ENCODE results near the gene CLEC6A. TPM values are rescaled to one million over a fixed set of nuclear protein-coding genes. Genes with fewer than 3 reads are reported as not detected.
"Not testable (repeated sequence)": the region's sequence is repeated elsewhere in the genome, so short reads cannot be mapped to it uniquely, and the experiment has no call there.

The CLEC6A gene
- 0.01 TPM for polyA plus RNA-seq (2013, experiment 1 of 2)
- not detected for polyA plus RNA-seq (2013, experiment 2 of 2)

GRCh38 chr12:8455727-8456360, at the start of gene CLEC6A:
CLEC6A (plus strand) TSS chr12:8455962; CDS start chr12:8456112, 150 bp downstream.
- WGBS, 2 donors (ENCODE audit: extremely low coverage in 2 of 2, insufficient read length in 2 of 2, insufficient replicate concordance in 1 of 2), result no CpG with 5 or more reads among the region's 2 CpGs
- Histone ChIP-seq H2BK5ac (ENCODE audit: low read length) (no peak within 1 kb of the TSS), H4K8ac (ENCODE audit: low read depth, low read length) (no peak within 1 kb of the TSS), H4K91ac (ENCODE audit: low read depth, low read length, poor library complexity) (no peak within 1 kb of the TSS), H3K4ac (ENCODE audit: low read length) (no peak within 1 kb of the TSS), H2AFZ (ENCODE audit: low read length) (no peak within 1 kb of the TSS), H3K9ac (ENCODE audit: low read depth, low read length, poor library complexity) (no peak within 1 kb of the TSS), H3K18ac (ENCODE audit: low read length) (no peak within 1 kb of the TSS), H3K4me2 (ENCODE audit: insufficient read depth, low read length, poor library complexity, severe bottlenecking) (no peak within 1 kb of the TSS), H2AK5ac (ENCODE audit: low read depth, low read length) (no peak within 1 kb of the TSS), H3K14ac (ENCODE audit: low read length) (no peak within 1 kb of the TSS), H3K27ac (replicated peaks; ENCODE audit: low read length) (no peak within 1 kb of the TSS), H2BK15ac (ENCODE audit: low read length) (no peak within 1 kb of the TSS), H2BK120ac (ENCODE audit: low read depth, low read length) (no peak within 1 kb of the TSS), H3K9me3 (replicated peaks in 1 of 2; ENCODE audit: control insufficient read depth in 2 of 2, insufficient read depth in 1 of 2, low read depth in 1 of 2, low read length in 2 of 2) (peaks cover 0 to 1% of the 10 kb centered on the region in 2 donors), H3K4me3 (ENCODE audit: low read length in 2 of 2) (no peak within 1 kb of the TSS), H3K23ac (ENCODE audit: low read depth, low read length, poor library complexity) (no peak within 1 kb of the TSS), H3K36me3 (replicated peaks in 1 of 2; ENCODE audit: control insufficient read depth in 2 of 2, insufficient read depth in 2 of 2, low read length in 2 of 2) (no peaks in the 10 kb centered on the region), H3K4me1 (ENCODE audit: control insufficient read depth in 2 of 2, insufficient read depth in 1 of 2, low read depth in 1 of 2, low read length in 2 of 2) (peaks cover 0 to 2% of the 10 kb centered on the region in 2 donors), H2BK12ac (ENCODE audit: low read length) (no peak within 1 kb of the TSS), H3K79me1 (ENCODE audit: low read depth, low read length) (no peaks in the 10 kb centered on the region), H3K27me3 (ENCODE audit: control insufficient read depth in 3 of 3, insufficient read depth in 3 of 3, low read depth in 1 of 3, low read length in 3 of 3) (no peaks in the 10 kb centered on the region)
- no peak for DNase-seq (ENCODE audit: low spot score)

- H4K8ac ChIP-seq (ENCODE audit: low read depth, low read length), result not testable (repeated sequence)
- no CpG with 5 or more reads among the region's 6 CpGs for WGBS, 2 donors (ENCODE audit: extremely low coverage in 2 of 2, insufficient read length in 2 of 2, insufficient replicate concordance in 1 of 2)
These were observed 36.2 kb upstream of the CLEC6A start for GRCh38 chr12:8419576-8419975.

GRCh38 chr12:8420506-8420905, 35.3 kb upstream of the CLEC6A start:
- no peaks in the 10 kb centered on the region for H3K36me3 ChIP-seq (replicated peaks in 1 of 2; ENCODE audit: control insufficient read depth in 2 of 2, insufficient read depth in 2 of 2, low read length in 2 of 2)
- no peaks in the 10 kb centered on the region for H3K4me1 ChIP-seq (ENCODE audit: control insufficient read depth in 2 of 2, insufficient read depth in 1 of 2, low read depth in 1 of 2, low read length in 2 of 2)
- no peak overlapping the region for H3K18ac ChIP-seq (ENCODE audit: low read length)
- H3K9ac ChIP-seq (ENCODE audit: low read depth, low read length, poor library complexity), result no peak overlapping the region
- no peak overlapping the region for H2BK15ac ChIP-seq (ENCODE audit: low read length)
- no peaks in the 10 kb centered on the region for H3K79me1 ChIP-seq (ENCODE audit: low read depth, low read length)
- no peak overlapping the region for H4K8ac ChIP-seq (ENCODE audit: low read depth, low read length)
- H2BK5ac ChIP-seq (ENCODE audit: low read length), result no peak overlapping the region
- no peak overlapping the region for H3K23ac ChIP-seq (ENCODE audit: low read depth, low read length, poor library complexity)
- no peak overlapping the region for H2BK12ac ChIP-seq (ENCODE audit: low read length)
- no peaks in the 10 kb centered on the region for H3K27me3 ChIP-seq (ENCODE audit: control insufficient read depth in 3 of 3, insufficient read depth in 3 of 3, low read depth in 1 of 3, low read length in 3 of 3)
- no peak overlapping the region for H3K14ac ChIP-seq (ENCODE audit: low read length)
- no peak overlapping the region for H2AFZ ChIP-seq (ENCODE audit: low read length)
- H3K4me2 ChIP-seq (ENCODE audit: insufficient read depth, low read length, poor library complexity, severe bottlenecking), result no peak overlapping the region
- H2BK120ac ChIP-seq (ENCODE audit: low read depth, low read length), result no peak overlapping the region
- H3K27ac ChIP-seq (replicated peaks; ENCODE audit: low read length), result no peak overlapping the region
- H3K4me3 ChIP-seq (ENCODE audit: low read length in 2 of 2), result no peak overlapping the region
- H4K91ac ChIP-seq (ENCODE audit: low read depth, low read length, poor library complexity), result no peak overlapping the region
- H3K9me3 ChIP-seq (replicated peaks in 1 of 2; ENCODE audit: control insufficient read depth in 2 of 2, insufficient read depth in 1 of 2, low read depth in 1 of 2, low read length in 2 of 2), result no peaks in the 10 kb centered on the region
- H2AK5ac ChIP-seq (ENCODE audit: low read depth, low read length), result no peak overlapping the region
- no CpG with 5 or more reads among the region's 10 CpGs for WGBS, 2 donors (ENCODE audit: extremely low coverage in 2 of 2, insufficient read length in 2 of 2, insufficient replicate concordance in 1 of 2)
- DNase-seq (ENCODE audit: low spot score), result no peak
- no peak overlapping the region for H3K4ac ChIP-seq (ENCODE audit: low read length)

More at GRCh38 chr12:8419576-8419975, 36.2 kb upstream of the CLEC6A start:
- not testable (repeated sequence) for H2BK5ac ChIP-seq (ENCODE audit: low read length); H3K79me1 ChIP-seq (ENCODE audit: low read depth, low read length); H3K27me3 ChIP-seq (ENCODE audit: control insufficient read depth in 3 of 3, insufficient read depth in 3 of 3, low read depth in 1 of 3, low read length in 3 of 3); H3K9ac ChIP-seq (ENCODE audit: low read depth, low read length, poor library complexity); H3K4me1 ChIP-seq (ENCODE audit: control insufficient read depth in 2 of 2, insufficient read depth in 1 of 2, low read depth in 1 of 2, low read length in 2 of 2); H3K18ac ChIP-seq (ENCODE audit: low read length); H3K14ac ChIP-seq (ENCODE audit: low read length); H3K36me3 ChIP-seq (replicated peaks in 1 of 2; ENCODE audit: control insufficient read depth in 2 of 2, insufficient read depth in 2 of 2, low read length in 2 of 2); H3K27ac ChIP-seq (replicated peaks; ENCODE audit: low read length); H3K23ac ChIP-seq (ENCODE audit: low read depth, low read length, poor library complexity); H3K4me2 ChIP-seq (ENCODE audit: insufficient read depth, low read length, poor library complexity, severe bottlenecking); H3K9me3 ChIP-seq (replicated peaks in 1 of 2; ENCODE audit: control insufficient read depth in 2 of 2, insufficient read depth in 1 of 2, low read depth in 1 of 2, low read length in 2 of 2); H3K4ac ChIP-seq (ENCODE audit: low read length); H2AK5ac ChIP-seq (ENCODE audit: low read depth, low read length); H4K91ac ChIP-seq (ENCODE audit: low read depth, low read length, poor library complexity); H2BK15ac ChIP-seq (ENCODE audit: low read length); H2BK120ac ChIP-seq (ENCODE audit: low read depth, low read length); DNase-seq (ENCODE audit: low spot score); H2AFZ ChIP-seq (ENCODE audit: low read length); H3K4me3 ChIP-seq (ENCODE audit: low read length in 2 of 2); H2BK12ac ChIP-seq (ENCODE audit: low read length)

- not testable (repeated sequence) for H2BK15ac ChIP-seq (ENCODE audit: low read length); H2BK12ac ChIP-seq (ENCODE audit: low read length); H3K4me3 ChIP-seq (ENCODE audit: low read length in 2 of 2); H3K36me3 ChIP-seq (replicated peaks in 1 of 2; ENCODE audit: control insufficient read depth in 2 of 2, insufficient read depth in 2 of 2, low read length in 2 of 2); H3K27ac ChIP-seq (replicated peaks; ENCODE audit: low read length); H3K4ac ChIP-seq (ENCODE audit: low read length); H3K9ac ChIP-seq (ENCODE audit: low read depth, low read length, poor library complexity); H3K23ac ChIP-seq (ENCODE audit: low read depth, low read length, poor library complexity); DNase-seq (ENCODE audit: low spot score); H3K4me2 ChIP-seq (ENCODE audit: insufficient read depth, low read length, poor library complexity, severe bottlenecking); H2AK5ac ChIP-seq (ENCODE audit: low read depth, low read length); H2AFZ ChIP-seq (ENCODE audit: low read length); H2BK5ac ChIP-seq (ENCODE audit: low read length); H4K91ac ChIP-seq (ENCODE audit: low read depth, low read length, poor library complexity); H3K14ac ChIP-seq (ENCODE audit: low read length); H3K4me1 ChIP-seq (ENCODE audit: control insufficient read depth in 2 of 2, insufficient read depth in 1 of 2, low read depth in 1 of 2, low read length in 2 of 2); H3K18ac ChIP-seq (ENCODE audit: low read length); H3K9me3 ChIP-seq (replicated peaks in 1 of 2; ENCODE audit: control insufficient read depth in 2 of 2, insufficient read depth in 1 of 2, low read depth in 1 of 2, low read length in 2 of 2); H2BK120ac ChIP-seq (ENCODE audit: low read depth, low read length); H4K8ac ChIP-seq (ENCODE audit: low read depth, low read length); H3K79me1 ChIP-seq (ENCODE audit: low read depth, low read length); H3K27me3 ChIP-seq (ENCODE audit: control insufficient read depth in 3 of 3, insufficient read depth in 3 of 3, low read depth in 1 of 3, low read length in 3 of 3)
- no CpG with 5 or more reads among the region's 22 CpGs for WGBS, 2 donors (ENCODE audit: extremely low coverage in 2 of 2, insufficient read length in 2 of 2, insufficient replicate concordance in 1 of 2)
These were observed 11.1 kb upstream of the CLEC6A start for GRCh38 chr12:8444536-8445278.
